SK-N-SH (cell line): Measurements from ENCODE around the gene PHKG2. TPM values are rescaled to one million over a fixed set of nuclear protein-coding genes. Genes with fewer than 3 reads are reported as not detected.

Experiments
- CTCF ChIA-PET: fragments of 300-600, 350-600 bp; formaldehyde crosslinking; extraction: SDS; loops from one replicate; lab custom pipeline; 2021; lab: Yijun Ruan, JAX
- POLR2A ChIA-PET: fragments of 350-600 bp; sonication (Branson Sonifier 250); formaldehyde crosslinking; extraction: SDS; loops from one replicate; lab custom pipeline; 2020; ENCODE audit warnings: antibody characterized with exemption, inconsistent platforms; lab: Yijun Ruan, JAX
- DNase-seq: peaks from one replicate; pipeline ENCODE4 v3.0.0; 2012
- H2AFZ ChIP-seq: fragments of 200-600 bp; sonication (generic); 2 replicates; pipeline ENCODE4 v1.8.1; 2016; ENCODE audit warnings: antibody characterized with exemption, mild to moderate bottlenecking, low read depth
- H3F3A ChIP-seq: fragments of 200-600 bp; sonication (generic); replicated peaks from 2 replicates; pipeline ENCODE3; 2016; ENCODE audit warnings: antibody characterized with exemption, mild to moderate bottlenecking; ENCODE audit not compliant: insufficient read depth
- H3K27ac ChIP-seq, 2 experiments: fragments of 200-500 bp in 1 of 2; fragments of 200-600 bp in 1 of 2; sonication (Bioruptor generic) in 1 of 2; sonication (generic), shearing (Covaris generic) in 1 of 2; 2 replicates each; pipeline versions ENCODE4 v1.5.1 to v1.6.1; 2014 to 2016; ENCODE audit warnings: low read depth in 2 of 2, inconsistent platforms in 1 of 2, low read length in 1 of 2, mild to moderate bottlenecking in 1 of 2, mixed read lengths in 1 of 2
- H3K27me3 ChIP-seq: fragments of 200-600 bp; sonication (generic), shearing (Covaris generic); 2 replicates; pipeline ENCODE4 v1.6.1; 2016; ENCODE audit warnings: mixed run types; ENCODE audit not compliant: insufficient read depth
- H3K36me3 ChIP-seq, 2 experiments: fragments of 200-500 bp in 1 of 2; fragments of 200-600 bp in 1 of 2; sonication (Bioruptor generic) in 1 of 2; sonication (generic) in 1 of 2; replicated peaks in 1 of 2; 2 replicates each; pipeline versions ENCODE3 to v1.5.1; 2014 to 2016; ENCODE audit warnings: low read length in 1 of 2, mild to moderate bottlenecking in 1 of 2; ENCODE audit not compliant: insufficient read depth in 2 of 2, control insufficient read depth in 1 of 2
- H3K4me1 ChIP-seq, 2 experiments: fragments of 200-500 bp in 1 of 2; fragments of 200-600 bp in 1 of 2; sonication (Bioruptor generic) in 1 of 2; sonication (generic), shearing (Covaris generic) in 1 of 2; 2 replicates each; pipeline versions ENCODE4 v1.5.1 to v1.6.1; 2014 to 2016; ENCODE audit warnings: low read depth in 1 of 2, low read length in 1 of 2, mixed run types in 1 of 2; ENCODE audit not compliant: insufficient read depth in 2 of 2, control insufficient read depth in 1 of 2
- H3K4me2 ChIP-seq: fragments of 200-600 bp; sonication (generic), shearing (Covaris generic); 2 replicates; pipeline ENCODE4 v1.6.1; 2017; ENCODE audit warnings: mixed run types
- H3K4me3 ChIP-seq, 2 experiments: fragments of 200-500 bp in 1 of 2; fragments of 200-600 bp in 1 of 2; sonication (Bioruptor generic) in 1 of 2; sonication (generic), shearing (Covaris generic) in 1 of 2; 2 replicates each; pipeline versions ENCODE4 v1.5.1 to v1.8.1; 2014 to 2016; ENCODE audit warnings: low read depth in 2 of 2, inconsistent platforms in 1 of 2, low read length in 1 of 2, mild to moderate bottlenecking in 1 of 2, mixed read lengths in 1 of 2, moderate library complexity in 1 of 2
- H3K79me2 ChIP-seq: fragments of 200-600 bp; sonication (generic); 2 replicates; pipeline ENCODE4 v1.8.1; 2017; ENCODE audit warnings: mild to moderate bottlenecking; ENCODE audit not compliant: insufficient read depth
- H3K9ac ChIP-seq: fragments of 200-600 bp; sonication (generic); 2 replicates; pipeline ENCODE4 v1.6.1; 2017; ENCODE audit warnings: mixed run types
- H3K9me2 ChIP-seq: fragments of 200-600 bp; sonication (generic); 2 replicates; pipeline ENCODE4 v1.6.1; 2017; ENCODE audit warnings: mixed run types
- H3K9me3 ChIP-seq: fragments of 200-600 bp; sonication (generic); 2 replicates; pipeline ENCODE4 v1.6.1; 2017; ENCODE audit warnings: mixed run types, mild to moderate bottlenecking, moderate library complexity
- H4K20me1 ChIP-seq: fragments of 200-600 bp; sonication (generic); 2 replicates; pipeline ENCODE4 v1.6.1; 2017; ENCODE audit warnings: mild to moderate bottlenecking, mixed run types; ENCODE audit not compliant: insufficient read depth
- FOSL2 ChIP-seq: IDR thresholded peaks from 2 replicates; pipeline ENCODE4 v1.4.0; 2012; ENCODE audit warnings: low read depth, mild to moderate bottlenecking, moderate library complexity, borderline replicate concordance
- FOXJ3 ChIP-seq: sonication (generic); formaldehyde crosslinking; IDR thresholded peaks from 2 replicates; pipeline ENCODE4 v1.5.1; 2020; ENCODE audit warnings: mild to moderate bottlenecking, missing genetic modification reagents
- JUND ChIP-seq: IDR thresholded peaks from 2 replicates; pipeline ENCODE4 v1.4.0; 2012
- MXI1 ChIP-seq: IDR thresholded peaks from 2 replicates; pipeline ENCODE4 v1.6.1; 2012; ENCODE audit warnings: mild to moderate bottlenecking, low read depth, low read length, improper control_type of control experiment
- NFIC ChIP-seq: IDR thresholded peaks from 2 replicates; pipeline ENCODE4 v1.4.0; 2012; ENCODE audit warnings: borderline replicate concordance
- RCOR1 ChIP-seq: fragments of 150-350 bp; IDR thresholded peaks from 2 replicates; pipeline ENCODE4 v1.6.1; 2017; ENCODE audit warnings: antibody characterized with exemption, low read length
- SIN3A ChIP-seq: IDR thresholded peaks from 2 replicates; pipeline ENCODE4 v1.6.1; 2012; ENCODE audit warnings: low read depth, mild to moderate bottlenecking, low read length, moderate library complexity, borderline replicate concordance
- TEAD4 ChIP-seq: IDR thresholded peaks from 2 replicates; pipeline ENCODE4 v1.4.0; 2012; ENCODE audit warnings: mild to moderate bottlenecking, borderline replicate concordance; ENCODE audit not compliant: insufficient read depth
- YY1 ChIP-seq: IDR thresholded peaks from 2 replicates; pipeline ENCODE4 v1.4.0; 2012; ENCODE audit warnings: low read depth, mild to moderate bottlenecking
- WGBS: methylation state at CpG from one replicate; pipeline ENCODE4 v1.1.6; 2017; ENCODE audit warnings: low lambda C conversion rate; 5-methylcytosine and 5-hydroxymethylcytosine counted together
- polyA plus RNA-seq, 3 experiments: library from polyadenylated mRNA; depleted of rRNA; stranded (reverse); fragments of >200 nt; gene quantifications; 2 replicates each; pipeline ENCODE4 v1.2.3, GENCODE V29; 2012
- TF ChIP-seq, protein P1 (sequence below): fragments of 200-600 bp; sonication (generic); IDR thresholded peaks from 2 replicates; pipeline ENCODE4 v1.6.1; 2017; ENCODE audit warnings: antibody characterized with exemption, mild to moderate bottlenecking, moderate library complexity
- TF ChIP-seq, protein P2 (sequence below): IDR thresholded peaks from 2 replicates; pipeline ENCODE4 v1.4.0; 2012; ENCODE audit warnings: low read depth

PHKG2 gene
- polyA plus RNA-seq, 1 of the 3 experiments (the other 2 are of a cell fraction), result 45.8 TPM

DNA sequence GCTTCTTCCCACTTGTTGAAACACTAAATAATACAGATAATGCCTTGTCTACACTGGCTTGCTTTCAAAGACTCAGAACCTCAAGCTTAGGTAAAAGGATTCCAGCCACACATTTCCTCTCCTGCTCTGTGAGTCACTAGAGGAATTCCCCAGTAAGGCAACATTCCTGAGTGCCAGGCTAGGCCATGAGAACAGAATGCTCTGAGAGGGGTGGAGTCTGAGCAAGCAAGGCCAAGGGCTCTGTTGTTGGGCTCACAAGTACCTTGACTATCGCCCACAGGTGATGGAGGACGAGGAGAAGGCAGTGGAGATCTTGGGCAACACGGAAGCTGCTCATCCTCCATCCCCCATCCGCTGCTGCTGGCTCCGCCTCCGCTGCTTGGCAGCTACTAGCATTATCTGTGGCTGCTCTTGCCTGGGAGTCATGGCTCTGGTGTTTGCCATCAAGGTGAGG is 6.7 kb upstream of the PHKG2 start:
- 82% methylated on average over 6 of the region's 6 CpGs for WGBS
- Histone ChIP-seq H3K4me1 (peaks cover 11 to 21% of the 10 kb centered on the region in 2 experiments; a peak in 3 of 4 replicates), H3K79me2 (no peaks in the 10 kb centered on the region), H3K9me2 (no peaks in the 10 kb centered on the region), H2AFZ (no peak overlapping the region), H3K27me3 (no peaks in the 10 kb centered on the region), H3K27ac (peak overlapping the region; percentile 7 to 87), H3K36me3 (peaks cover 14 to 53% of the 10 kb centered on the region in 2 experiments), H3K9me3 (no peaks in the 10 kb centered on the region), H3F3A (peaks cover 32% of the 10 kb centered on the region), H3K9ac (peak overlapping the region; percentile 48), H4K20me1 (0 out of 2 replicates have a peak, but pooled peaks cover 7% of the 10 kb centered on the region), H3K4me3 (no peak overlapping the region), H3K4me2 (peak overlapping the region; percentile 53)
- DNase-seq, result no peak
- TF ChIP-seq JUND (peak; percentile 54), TEAD4 (peak; percentile 65; the same call in 1 of the 2 replicates), RCOR1 (no peak), FOSL2 (peak; percentile 66)
- POLR2A ChIA-PET, result no interaction called here
- CTCF ChIA-PET, result no interaction called here

DNA sequence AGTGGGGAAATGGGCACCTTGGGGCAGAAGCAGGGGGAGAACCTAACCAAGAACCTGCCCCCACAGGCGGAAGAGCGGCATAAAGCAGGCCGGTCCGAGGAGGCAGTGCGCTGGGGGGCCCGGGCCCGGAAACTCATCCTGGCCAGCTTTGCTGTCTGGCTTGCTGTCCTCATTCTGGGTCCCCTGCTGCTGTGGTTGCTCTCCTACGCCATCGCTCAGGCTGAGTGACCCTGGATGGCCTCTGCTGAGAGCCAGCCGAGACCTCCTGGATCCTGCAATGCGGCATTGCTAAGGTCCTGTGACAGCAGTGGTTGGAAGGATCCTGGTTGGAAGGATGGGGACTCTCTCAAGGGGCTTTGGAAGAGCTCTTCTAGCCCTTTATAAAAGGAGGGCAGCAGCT is 4.5 kb upstream of the PHKG2 start:
- CTCF ChIA-PET, result no interaction called here
- Histone ChIP-seq H3K4me2 (no peak overlapping the region), H3K9ac (no peak overlapping the region), H3K27ac (no peak overlapping the region), H3K4me3 (no peak overlapping the region), H3K79me2 (peaks cover 2% of the 10 kb centered on the region; the same call in 1 of the 2 replicates), H3K4me1 (peaks cover 15 to 29% of the 10 kb centered on the region in 2 experiments; a peak in 3 of 4 replicates), H3K36me3 (peaks cover 14 to 31% of the 10 kb centered on the region in 2 experiments), H3F3A (peaks cover 38% of the 10 kb centered on the region), H3K27me3 (no peaks in the 10 kb centered on the region), H3K9me2 (no peaks in the 10 kb centered on the region), H3K9me3 (no peaks in the 10 kb centered on the region), H4K20me1 (0 out of 2 replicates have a peak, but pooled peaks cover 7% of the 10 kb centered on the region), H2AFZ (no peak overlapping the region)
- WGBS, result 93% methylated on average over 11 of the region's 11 CpGs
- DNase-seq, result no peak
- TF ChIP-seq FOSL2 (no peak), MXI1 (no peak), FOXJ3 (no peak), NFIC (no peak), SIN3A (no peak), YY1 (no peak)
- TF ChIP-seq, protein P1, sequence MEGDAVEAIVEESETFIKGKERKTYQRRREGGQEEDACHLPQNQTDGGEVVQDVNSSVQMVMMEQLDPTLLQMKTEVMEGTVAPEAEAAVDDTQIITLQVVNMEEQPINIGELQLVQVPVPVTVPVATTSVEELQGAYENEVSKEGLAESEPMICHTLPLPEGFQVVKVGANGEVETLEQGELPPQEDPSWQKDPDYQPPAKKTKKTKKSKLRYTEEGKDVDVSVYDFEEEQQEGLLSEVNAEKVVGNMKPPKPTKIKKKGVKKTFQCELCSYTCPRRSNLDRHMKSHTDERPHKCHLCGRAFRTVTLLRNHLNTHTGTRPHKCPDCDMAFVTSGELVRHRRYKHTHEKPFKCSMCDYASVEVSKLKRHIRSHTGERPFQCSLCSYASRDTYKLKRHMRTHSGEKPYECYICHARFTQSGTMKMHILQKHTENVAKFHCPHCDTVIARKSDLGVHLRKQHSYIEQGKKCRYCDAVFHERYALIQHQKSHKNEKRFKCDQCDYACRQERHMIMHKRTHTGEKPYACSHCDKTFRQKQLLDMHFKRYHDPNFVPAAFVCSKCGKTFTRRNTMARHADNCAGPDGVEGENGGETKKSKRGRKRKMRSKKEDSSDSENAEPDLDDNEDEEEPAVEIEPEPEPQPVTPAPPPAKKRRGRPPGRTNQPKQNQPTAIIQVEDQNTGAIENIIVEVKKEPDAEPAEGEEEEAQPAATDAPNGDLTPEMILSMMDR, result no peak
- TF ChIP-seq, protein P2, sequence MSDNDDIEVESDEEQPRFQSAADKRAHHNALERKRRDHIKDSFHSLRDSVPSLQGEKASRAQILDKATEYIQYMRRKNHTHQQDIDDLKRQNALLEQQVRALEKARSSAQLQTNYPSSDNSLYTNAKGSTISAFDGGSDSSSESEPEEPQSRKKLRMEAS, result no peak
- POLR2A ChIA-PET, result no interaction called here
